PFSK-1 (cell line): ENCODE data around the gene CD164L2.

Source experiments
- POLR2AphosphoS5 ChIP-seq: IDR thresholded peaks from 2 replicates; pipeline ENCODE4 v1.6.1; 2012; ENCODE audit warnings: low read depth, mild to moderate bottlenecking, control low read depth, low read length, moderate library complexity
- REST ChIP-seq, 2 experiments: IDR thresholded peaks; 2 replicates each; pipeline versions ENCODE4 v1.6.1 to v1.8.0; 2011 to 2012; ENCODE audit warnings: low read depth in 2 of 2, low read length in 2 of 2, control low read depth in 1 of 2, inconsistent platforms in 1 of 2, mild to moderate bottlenecking in 1 of 2, moderate library complexity in 1 of 2; ENCODE audit not compliant: insufficient read depth in 1 of 2

GRCh38 chr1:27406362-27406680 lies 23.2 kb upstream of the CD164L2 start:
- TF ChIP-seq POLR2AphosphoS5: no peak
- no peak for TF ChIP-seq REST (IDR thresholded peaks at IDR 0.05; ENCODE audit: insufficient read depth in 1 of 2, low read depth in 2 of 2, low read length in 2 of 2)
